T-helper 1 cell treated with Interleukin-12 subunit alpha and Interleukin-12 subunit beta and Interleukin-4 antibody, amounts not matched to agents 30 μg/mL and 1 μg/mL, for 36 hours (primary cell): ENCODE results near the gene B3GAT1.
"Not testable (repeated sequence)": the region's sequence is repeated elsewhere in the genome, so short reads cannot be mapped to it uniquely, and the experiment has no call there.

Source experiments
- H3K27ac Mint-ChIP-seq: one replicate; pipeline ENCODE4 v1.8.0; 2021; ENCODE audit warnings: mild to moderate bottlenecking, mixed read lengths
- H3K27me3 Mint-ChIP-seq: one replicate; pipeline ENCODE4 v1.8.0; 2021; ENCODE audit warnings: low read depth, mixed read lengths
- H3K36me3 Mint-ChIP-seq: one replicate; pipeline ENCODE4 v1.8.0; 2021; ENCODE audit warnings: low read depth, mixed read lengths
- H3K4me1 Mint-ChIP-seq: one replicate; pipeline ENCODE4 v1.8.0; 2021; ENCODE audit warnings: low read depth, mixed read lengths
- H3K4me3 Mint-ChIP-seq: one replicate; pipeline ENCODE4 v1.8.0; 2021; ENCODE audit warnings: mild to moderate bottlenecking, moderate library complexity, mixed read lengths
- H3K9me3 Mint-ChIP-seq: one replicate; pipeline ENCODE4 v1.8.0; 2021; ENCODE audit warnings: mixed read lengths

Gene B3GAT1

GRCh38 chr11:134447696-134448095 lies 35.7 kb upstream of the B3GAT1 start:
- Mint-ChIP-seq H3K4me1 (no peaks in the 10 kb centered on the region), H3K27me3 (no peaks in the 10 kb centered on the region), H3K27ac (no peak overlapping the region), H3K36me3 (no peaks in the 10 kb centered on the region), H3K9me3 (peaks cover 6% of the 10 kb centered on the region), H3K4me3 (no peak overlapping the region)

GRCh38 chr11:134445601-134446325 lies 33.7 kb upstream of the B3GAT1 start:
- no peak overlapping the region for H3K27ac Mint-ChIP-seq
- H3K4me1 Mint-ChIP-seq, result no peaks in the 10 kb centered on the region
- peaks cover 6% of the 10 kb centered on the region for H3K9me3 Mint-ChIP-seq
- no peak overlapping the region for H3K4me3 Mint-ChIP-seq
- no peaks in the 10 kb centered on the region for H3K36me3 Mint-ChIP-seq
- no peaks in the 10 kb centered on the region for H3K27me3 Mint-ChIP-seq

- not testable (repeated sequence) for H3K27me3 Mint-ChIP-seq, H3K4me1 Mint-ChIP-seq, H3K9me3 Mint-ChIP-seq, H3K4me3 Mint-ChIP-seq, H3K27ac Mint-ChIP-seq, H3K36me3 Mint-ChIP-seq
Measured at GRCh38 chr11:134444160-134445108, 32.4 kb upstream of the B3GAT1 start.

GRCh38 chr11:134443246-134443645 lies 31.2 kb upstream of the B3GAT1 start:
- Mint-ChIP-seq H3K4me3 (no peak overlapping the region), H3K27ac (no peak overlapping the region), H3K4me1 (no peaks in the 10 kb centered on the region), H3K9me3 (peaks cover 6% of the 10 kb centered on the region), H3K27me3 (no peaks in the 10 kb centered on the region), H3K36me3 (no peaks in the 10 kb centered on the region)

GRCh38 chr11:134442246-134442645 lies 30.2 kb upstream of the B3GAT1 start:
- Mint-ChIP-seq H3K4me1 (no peaks in the 10 kb centered on the region), H3K27me3 (no peaks in the 10 kb centered on the region), H3K4me3 (no peak overlapping the region), H3K36me3 (no peaks in the 10 kb centered on the region), H3K9me3 (peaks cover 6% of the 10 kb centered on the region), H3K27ac (no peak overlapping the region)

GRCh38 chr11:134441706-134442105 lies 29.7 kb upstream of the B3GAT1 start:
- no peaks in the 10 kb centered on the region for H3K36me3 Mint-ChIP-seq
- no peaks in the 10 kb centered on the region for H3K27me3 Mint-ChIP-seq
- H3K4me3 Mint-ChIP-seq, result no peak overlapping the region
- peaks cover 6% of the 10 kb centered on the region for H3K9me3 Mint-ChIP-seq
- H3K27ac Mint-ChIP-seq, result no peak overlapping the region
- no peaks in the 10 kb centered on the region for H3K4me1 Mint-ChIP-seq

- Mint-ChIP-seq H3K4me3 (no peak overlapping the region), H3K9me3 (peaks cover 6% of the 10 kb centered on the region), H3K27ac (no peak overlapping the region), H3K4me1 (no peaks in the 10 kb centered on the region), H3K27me3 (no peaks in the 10 kb centered on the region), H3K36me3 (no peaks in the 10 kb centered on the region)
Measured at GRCh38 chr11:134441281-134441680, 29.2 kb upstream of the B3GAT1 start.

GRCh38 chr11:134440851-134441250 lies 28.8 kb upstream of the B3GAT1 start:
- no peaks in the 10 kb centered on the region for H3K4me1 Mint-ChIP-seq
- H3K27me3 Mint-ChIP-seq, result no peaks in the 10 kb centered on the region
- no peaks in the 10 kb centered on the region for H3K36me3 Mint-ChIP-seq
- H3K27ac Mint-ChIP-seq, result no peak overlapping the region
- H3K4me3 Mint-ChIP-seq, result no peak overlapping the region
- H3K9me3 Mint-ChIP-seq, result peaks cover 6% of the 10 kb centered on the region

- Mint-ChIP-seq H3K27me3 (no peaks in the 10 kb centered on the region), H3K27ac (no peak overlapping the region)
Measured at GRCh38 chr11:134438542-134439537, 26.8 kb upstream of the B3GAT1 start.

GRCh38 chr11:134437821-134438220 lies 25.8 kb upstream of the B3GAT1 start:
- no peaks in the 10 kb centered on the region for H3K4me1 Mint-ChIP-seq
- no peak overlapping the region for H3K4me3 Mint-ChIP-seq
- no peaks in the 10 kb centered on the region for H3K9me3 Mint-ChIP-seq
- no peak overlapping the region for H3K27ac Mint-ChIP-seq
- no peaks in the 10 kb centered on the region for H3K36me3 Mint-ChIP-seq
- H3K27me3 Mint-ChIP-seq, result peaks cover 6% of the 10 kb centered on the region

More at GRCh38 chr11:134438542-134439537, 26.8 kb upstream of the B3GAT1 start:
- Mint-ChIP-seq H3K4me3 (no peak overlapping the region), H3K4me1 (no peaks in the 10 kb centered on the region), H3K9me3 (peaks cover 2% of the 10 kb centered on the region), H3K36me3 (no peaks in the 10 kb centered on the region)

GRCh38 chr11:134436781-134437180 lies 24.7 kb upstream of the B3GAT1 start:
- Mint-ChIP-seq H3K4me3 (no peak overlapping the region), H3K36me3 (no peaks in the 10 kb centered on the region), H3K27ac (no peak overlapping the region), H3K9me3 (no peaks in the 10 kb centered on the region), H3K4me1 (no peaks in the 10 kb centered on the region), H3K27me3 (peaks cover 12% of the 10 kb centered on the region)

- no peak overlapping the region for H3K4me3 Mint-ChIP-seq
- no peaks in the 10 kb centered on the region for H3K36me3 Mint-ChIP-seq
- peaks cover 13% of the 10 kb centered on the region for H3K27me3 Mint-ChIP-seq
- H3K27ac Mint-ChIP-seq, result no peak overlapping the region
- H3K4me1 Mint-ChIP-seq, result no peaks in the 10 kb centered on the region
- H3K9me3 Mint-ChIP-seq, result no peaks in the 10 kb centered on the region
Measured at GRCh38 chr11:134433806-134434205, 21.8 kb upstream of the B3GAT1 start.

GRCh38 chr11:134433251-134433650 lies 21.2 kb upstream of the B3GAT1 start:
- H3K27me3 Mint-ChIP-seq, result peaks cover 13% of the 10 kb centered on the region
- H3K4me3 Mint-ChIP-seq, result no peak overlapping the region
- H3K4me1 Mint-ChIP-seq, result no peaks in the 10 kb centered on the region
- H3K36me3 Mint-ChIP-seq, result no peaks in the 10 kb centered on the region
- no peak overlapping the region for H3K27ac Mint-ChIP-seq
- no peaks in the 10 kb centered on the region for H3K9me3 Mint-ChIP-seq

GRCh38 chr11:134432776-134433175 lies 20.7 kb upstream of the B3GAT1 start:
- H3K4me1 Mint-ChIP-seq, result no peaks in the 10 kb centered on the region
- no peaks in the 10 kb centered on the region for H3K36me3 Mint-ChIP-seq
- H3K27ac Mint-ChIP-seq, result no peak overlapping the region
- H3K4me3 Mint-ChIP-seq, result no peak overlapping the region
- H3K9me3 Mint-ChIP-seq, result no peaks in the 10 kb centered on the region
- H3K27me3 Mint-ChIP-seq, result peaks cover 13% of the 10 kb centered on the region
